22Rv1 (cell line): ENCODE measurements around the gene CALHM5.

ENCODE experiments used
- ZFX ChIP-seq: fragments of 450-650 bp; IDR thresholded peaks from 2 replicates; pipeline ENCODE4 v1.6.1; 2017; ENCODE audit warnings: antibody characterized with exemption, borderline replicate concordance
- TF ChIP-seq, protein P1 (sequence below): fragments of 450-650 bp; IDR thresholded peaks from 2 replicates; pipeline ENCODE4 v1.5.1; 2017; ENCODE audit warnings: mild to moderate bottlenecking

DNA sequence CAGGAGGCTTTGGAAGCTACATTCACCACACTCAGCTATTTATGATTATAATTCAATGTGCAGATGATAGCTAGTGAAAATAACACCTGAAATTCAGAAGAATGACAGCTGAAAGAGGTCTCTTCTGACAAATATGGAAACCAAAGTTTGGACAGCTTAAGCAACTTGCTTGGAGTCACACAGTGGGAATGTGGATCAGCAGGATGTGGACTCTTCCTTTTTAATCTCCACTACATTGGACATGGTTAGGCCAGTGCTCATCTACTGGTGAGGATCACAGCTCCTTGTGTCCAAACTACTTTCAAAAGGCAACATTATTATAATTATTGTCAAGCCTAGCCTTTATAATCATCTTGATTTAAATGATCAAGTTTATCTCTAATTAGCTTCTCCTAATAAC, 23.7 kb downstream of the CALHM5 start:
- TF ChIP-seq, protein P1, sequence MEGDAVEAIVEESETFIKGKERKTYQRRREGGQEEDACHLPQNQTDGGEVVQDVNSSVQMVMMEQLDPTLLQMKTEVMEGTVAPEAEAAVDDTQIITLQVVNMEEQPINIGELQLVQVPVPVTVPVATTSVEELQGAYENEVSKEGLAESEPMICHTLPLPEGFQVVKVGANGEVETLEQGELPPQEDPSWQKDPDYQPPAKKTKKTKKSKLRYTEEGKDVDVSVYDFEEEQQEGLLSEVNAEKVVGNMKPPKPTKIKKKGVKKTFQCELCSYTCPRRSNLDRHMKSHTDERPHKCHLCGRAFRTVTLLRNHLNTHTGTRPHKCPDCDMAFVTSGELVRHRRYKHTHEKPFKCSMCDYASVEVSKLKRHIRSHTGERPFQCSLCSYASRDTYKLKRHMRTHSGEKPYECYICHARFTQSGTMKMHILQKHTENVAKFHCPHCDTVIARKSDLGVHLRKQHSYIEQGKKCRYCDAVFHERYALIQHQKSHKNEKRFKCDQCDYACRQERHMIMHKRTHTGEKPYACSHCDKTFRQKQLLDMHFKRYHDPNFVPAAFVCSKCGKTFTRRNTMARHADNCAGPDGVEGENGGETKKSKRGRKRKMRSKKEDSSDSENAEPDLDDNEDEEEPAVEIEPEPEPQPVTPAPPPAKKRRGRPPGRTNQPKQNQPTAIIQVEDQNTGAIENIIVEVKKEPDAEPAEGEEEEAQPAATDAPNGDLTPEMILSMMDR, result no peak
- no peak for TF ChIP-seq ZFX
